ENCODE measurements around the gene ORM1.

Gene ORM1

DNA sequence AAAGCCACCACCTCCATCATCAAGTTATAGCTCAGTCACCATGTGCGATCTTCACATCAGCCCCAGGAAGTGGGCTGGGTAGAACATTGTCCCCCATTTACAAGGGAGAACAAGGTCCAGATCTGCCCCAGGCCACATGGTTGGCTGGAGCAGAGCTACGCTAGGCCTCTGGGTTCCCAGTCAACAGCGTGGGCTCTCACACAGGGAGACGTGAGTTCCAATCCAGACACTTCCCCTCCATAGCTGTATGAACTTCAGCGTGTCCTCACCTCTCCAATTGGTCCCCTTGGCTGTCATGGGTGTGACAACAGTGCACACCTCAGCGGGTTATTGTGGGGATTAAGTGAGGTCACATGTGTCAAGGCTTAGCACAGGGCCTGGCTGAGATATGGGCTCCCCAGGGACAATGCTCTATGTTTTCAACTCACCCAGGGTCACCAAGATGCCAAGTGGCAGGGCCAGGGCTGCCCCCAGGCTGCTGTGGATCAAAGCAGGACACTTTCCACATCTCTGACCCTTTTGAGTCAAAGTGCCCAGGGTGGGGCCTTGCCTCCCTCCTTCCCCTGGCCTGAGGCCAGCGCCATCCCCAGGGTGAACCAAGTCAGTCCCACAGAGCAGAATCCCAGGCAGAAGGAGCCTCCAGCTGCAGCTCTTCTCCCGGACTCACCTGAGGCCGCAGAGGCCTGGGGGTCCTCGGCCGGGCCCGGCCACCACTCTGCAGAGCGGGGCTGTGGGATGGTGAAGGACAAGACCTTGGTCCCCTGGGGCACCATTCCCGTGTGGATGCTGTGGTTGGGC is 45.1 kb downstream of the ORM1 start:
- DNase-seq, result no peak

DNA sequence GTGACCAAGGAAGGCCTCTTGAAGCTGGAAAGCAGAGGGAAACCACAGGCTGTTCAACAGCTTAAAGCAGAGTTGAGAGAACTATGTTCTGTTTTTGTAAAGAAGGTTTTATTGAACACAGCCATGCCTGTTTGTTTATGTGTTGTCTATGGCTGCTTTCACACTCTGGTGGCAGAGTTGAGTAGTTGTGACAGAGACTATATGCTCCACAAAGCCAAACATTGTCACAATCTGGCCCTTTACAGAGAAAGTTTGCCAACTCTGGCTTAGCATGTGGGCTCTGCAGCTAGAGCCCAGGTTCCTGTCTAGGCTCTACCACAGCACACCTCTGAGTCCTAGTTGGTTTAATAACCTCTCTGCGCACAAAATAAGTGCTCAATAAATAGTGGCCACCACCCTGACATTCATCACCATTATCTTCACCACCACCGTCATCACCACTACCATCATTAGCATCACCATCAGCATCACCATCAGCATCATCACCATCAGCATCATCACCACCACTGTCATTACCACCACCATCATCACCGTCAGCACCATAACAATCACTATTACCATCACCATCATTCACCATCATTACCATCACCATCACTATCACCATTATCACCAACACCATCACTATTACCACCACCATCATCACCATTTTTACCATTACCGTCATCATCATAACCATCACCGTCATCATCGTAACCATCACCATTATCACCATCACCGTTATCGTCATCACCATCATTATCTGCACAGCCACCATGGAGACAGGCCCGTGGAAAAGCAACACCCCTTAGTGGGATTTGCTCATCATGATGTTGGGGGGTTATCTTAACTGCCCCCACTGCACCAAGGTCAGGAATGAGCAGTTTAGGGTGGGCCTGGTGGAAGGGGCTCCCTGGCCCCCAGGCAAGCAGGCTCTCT is 46.6 kb downstream of the ORM1 start:
- DNase-seq, result no peak

DNA sequence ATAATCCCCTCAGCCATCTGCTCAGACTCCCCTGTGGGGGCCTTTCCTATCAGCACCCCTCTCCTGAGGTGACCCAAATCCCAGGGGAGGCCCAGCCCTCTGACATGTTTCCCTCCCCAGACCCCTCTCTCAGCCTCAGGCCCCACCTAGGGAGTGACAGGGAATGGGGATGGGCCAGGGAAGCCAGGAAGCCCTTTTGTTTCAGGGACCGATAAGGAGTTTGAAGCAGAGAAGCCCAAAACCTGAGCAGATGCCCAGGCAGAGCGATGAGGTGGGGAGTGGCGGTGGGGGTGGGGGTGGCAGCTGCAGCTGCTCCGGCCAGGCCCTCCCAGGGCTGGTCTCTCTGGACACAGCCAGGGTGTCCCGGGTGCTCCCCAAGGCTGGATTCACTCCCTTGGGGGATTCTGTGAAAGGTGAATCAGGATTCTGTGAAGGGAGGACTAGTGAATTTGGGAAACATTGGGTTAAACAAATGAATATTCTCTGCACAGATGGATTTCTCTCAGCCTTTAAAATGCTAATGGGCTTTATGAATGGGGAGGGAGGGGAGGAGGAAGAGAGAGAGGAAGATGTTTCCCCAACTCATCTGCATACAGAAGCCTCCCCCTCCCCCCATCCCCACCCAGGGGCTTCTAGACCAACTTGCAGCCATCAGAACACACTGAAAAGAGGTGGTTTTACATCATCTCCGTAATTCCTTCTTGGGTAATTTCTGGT is 47.5 kb downstream of the ORM1 start:
- no peak for DNase-seq

GRCh38 chr9:114370968-114371320 is 48.0 kb downstream of the ORM1 start:
- no peak for DNase-seq

GRCh38 chr9:114371343-114371944 is 48.5 kb downstream of the ORM1 start:
- no peak for DNase-seq

DNA sequence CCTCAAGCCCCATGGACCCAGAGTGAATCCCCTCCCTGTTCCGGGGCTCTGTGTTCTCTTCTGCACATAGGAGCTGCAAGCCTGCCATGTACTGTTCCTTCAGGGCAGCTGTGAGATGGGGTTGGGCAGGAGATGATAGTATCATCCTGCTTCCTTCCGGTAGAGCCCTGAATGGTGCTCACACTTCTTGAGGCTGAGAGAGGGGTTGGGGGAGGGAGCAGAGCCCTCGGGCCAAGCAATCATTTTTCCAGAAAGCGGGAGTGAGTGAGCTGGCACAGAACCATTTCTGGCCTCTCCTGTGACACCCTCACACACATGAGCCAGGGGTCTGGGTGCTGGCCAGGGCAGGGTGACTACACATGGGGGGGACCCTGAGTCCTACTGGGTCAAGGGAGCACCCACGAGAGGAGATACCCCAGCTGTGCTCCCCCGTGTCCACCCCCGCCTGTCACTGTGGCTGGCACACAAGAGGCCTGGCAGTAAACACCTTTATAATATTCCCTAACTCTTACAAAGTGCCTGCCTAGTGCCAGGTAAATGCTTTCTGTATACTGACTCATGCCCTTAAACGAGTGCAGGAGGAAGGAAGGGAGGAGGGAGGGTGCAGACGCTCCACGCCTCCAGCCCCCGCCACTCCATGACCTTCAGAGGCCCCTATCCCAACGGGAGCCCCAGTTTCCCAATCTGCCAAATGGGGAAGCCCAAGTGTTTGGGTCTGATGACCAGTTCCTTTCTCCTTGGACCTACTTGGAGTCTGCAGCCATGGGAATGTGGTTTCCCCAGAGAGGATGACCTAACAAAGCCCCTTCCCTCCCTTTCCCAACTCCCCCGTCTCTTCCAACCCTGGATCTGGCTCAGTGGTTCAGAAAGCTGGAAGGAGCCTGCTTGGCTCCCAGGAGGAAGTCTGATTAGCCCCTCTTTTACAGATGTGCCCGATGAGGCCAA is 49.3 kb downstream of the ORM1 start:
- DNase-seq, result no peak

- DNase-seq, result no peak
Observed at GRCh38 chr9:114372921-114373448, 50.1 kb downstream of the ORM1 start.

DNA sequence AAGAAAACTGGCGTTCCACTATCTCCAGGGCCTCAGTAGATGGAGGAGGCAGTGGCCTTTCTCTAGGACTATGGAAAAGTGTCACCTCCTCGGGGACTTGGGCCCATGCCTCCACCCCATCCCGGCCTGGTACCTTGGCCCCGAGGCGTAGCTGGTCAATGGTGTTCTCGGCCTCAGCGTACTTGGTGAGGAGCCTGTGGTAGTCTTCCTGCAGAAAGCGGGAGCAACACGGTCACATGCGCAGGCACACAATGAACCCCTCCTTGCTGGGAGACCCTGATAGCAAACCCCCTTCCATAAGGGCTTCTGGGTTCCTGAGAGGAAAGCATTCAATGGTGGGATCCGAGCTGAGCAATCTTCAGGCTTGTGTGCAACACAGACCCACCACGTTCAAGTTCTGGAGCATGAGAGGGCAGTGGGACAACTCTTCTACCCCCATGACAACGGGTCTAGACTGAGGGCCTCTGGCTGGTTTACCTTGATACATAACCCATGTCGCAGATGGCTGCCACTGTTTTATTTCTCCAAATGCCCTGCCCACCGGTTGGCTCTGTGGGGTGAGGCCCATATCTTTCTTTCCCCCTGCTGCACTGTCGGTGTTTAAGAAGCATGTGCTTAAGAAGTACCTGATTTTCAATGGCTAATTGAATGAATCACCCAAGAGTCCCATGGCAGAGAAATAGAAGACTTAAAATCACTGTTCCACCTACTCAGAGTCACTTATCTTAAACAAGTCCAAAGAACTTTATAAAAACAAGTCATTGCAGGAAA is 51.2 kb downstream of the ORM1 start:
- no peak for DNase-seq

GRCh38 chr9:114374936-114375335 is 52.0 kb downstream of the ORM1 start:
- no peak for DNase-seq

- no peak for DNase-seq
Observed at GRCh38 chr9:114375386-114376175, 52.7 kb downstream of the ORM1 start.
